HG03045 (cell line): ENCODE results near the gene PPP1R14B.

Experiments used
- ATAC-seq: cut with Tn5 transposase; IDR thresholded peaks from one replicate; pipeline ENCODE4 v1.9.1; 2021; ENCODE audit warnings: mild to moderate bottlenecking, moderate library complexity; ENCODE audit not compliant: unreplicated experiment

The PPP1R14B gene

GRCh38 chr11:64232967-64233315 is 13.8 kb downstream of the PPP1R14B start:
- ATAC-seq = no peak

DNA sequence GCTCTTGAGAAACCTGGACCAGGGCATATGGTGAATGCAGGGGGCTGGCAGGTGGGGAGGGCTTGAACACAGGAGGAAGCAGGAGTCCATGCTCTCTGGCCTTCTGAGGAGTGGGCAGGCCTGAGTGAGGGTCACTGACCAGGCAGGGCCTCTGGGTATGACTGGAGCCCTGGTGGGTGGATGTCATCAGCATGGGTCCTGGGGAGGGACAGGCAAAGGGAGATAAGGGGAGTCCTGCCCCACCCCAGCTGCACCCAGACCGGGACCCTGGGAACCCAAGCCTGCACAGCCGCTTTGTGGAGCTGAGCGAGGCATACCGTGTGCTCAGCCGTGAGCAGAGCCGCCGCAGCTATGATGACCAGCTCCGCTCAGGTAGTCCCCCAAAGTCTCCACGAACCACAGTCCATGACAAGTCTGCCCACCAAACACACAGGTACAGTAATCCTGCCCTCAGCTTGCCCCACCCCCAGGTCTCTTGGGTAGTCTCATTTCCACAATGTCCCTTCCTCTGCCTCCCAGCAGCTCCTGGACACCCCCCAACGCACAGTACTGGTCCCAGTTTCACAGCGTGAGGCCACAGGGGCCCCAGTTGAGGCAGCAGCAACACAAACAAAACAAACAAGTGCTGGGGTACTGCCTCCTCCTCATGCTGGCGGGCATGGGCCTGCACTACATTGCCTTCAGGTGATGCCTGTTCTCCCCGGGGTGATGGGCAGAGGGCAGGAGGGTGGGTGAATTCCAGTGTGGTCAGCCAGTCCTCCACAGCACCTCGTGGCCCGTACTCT is 14.4 kb downstream of the PPP1R14B start:
- ATAC-seq = no peak

DNA sequence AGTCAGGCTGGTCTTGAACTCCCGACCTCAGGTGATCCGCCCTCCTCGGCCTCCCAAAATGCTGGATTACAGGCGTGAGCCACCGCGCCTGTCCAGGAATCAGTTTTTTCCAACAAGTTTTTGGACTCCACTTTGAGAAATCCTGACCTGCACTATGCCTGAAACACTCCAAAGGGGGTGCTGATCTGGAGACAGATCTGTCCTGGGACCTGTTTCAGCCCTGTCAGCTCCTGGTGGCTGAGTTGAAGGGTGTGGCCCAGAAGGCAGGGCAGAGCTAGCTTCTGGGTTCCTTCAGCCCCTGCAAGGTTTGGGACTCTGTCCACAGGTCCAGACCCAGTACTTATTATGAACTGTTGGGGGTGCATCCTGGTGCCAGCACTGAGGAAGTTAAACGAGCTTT is 15.2 kb downstream of the PPP1R14B start:
- ATAC-seq = no peak

DNA sequence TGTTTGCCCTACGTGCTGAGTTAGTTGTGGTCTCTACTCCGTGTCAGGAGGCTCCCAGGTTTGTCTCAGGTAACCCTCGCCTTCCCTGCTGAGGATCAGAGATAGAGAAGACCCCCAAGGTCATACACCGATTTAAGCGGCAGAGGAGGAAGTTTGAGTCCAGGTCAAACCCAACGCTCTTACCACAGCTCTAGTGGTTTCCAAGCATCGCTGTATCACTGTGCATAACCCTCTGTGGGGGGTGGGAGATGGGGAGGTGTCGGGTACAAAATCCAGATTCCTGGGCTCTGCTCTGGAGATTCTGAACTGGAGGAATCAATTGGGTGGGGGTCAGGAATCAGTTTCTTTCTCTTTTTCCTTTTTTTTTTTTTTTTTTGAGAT is 15.8 kb downstream of the PPP1R14B start:
- no peak for ATAC-seq

DNA sequence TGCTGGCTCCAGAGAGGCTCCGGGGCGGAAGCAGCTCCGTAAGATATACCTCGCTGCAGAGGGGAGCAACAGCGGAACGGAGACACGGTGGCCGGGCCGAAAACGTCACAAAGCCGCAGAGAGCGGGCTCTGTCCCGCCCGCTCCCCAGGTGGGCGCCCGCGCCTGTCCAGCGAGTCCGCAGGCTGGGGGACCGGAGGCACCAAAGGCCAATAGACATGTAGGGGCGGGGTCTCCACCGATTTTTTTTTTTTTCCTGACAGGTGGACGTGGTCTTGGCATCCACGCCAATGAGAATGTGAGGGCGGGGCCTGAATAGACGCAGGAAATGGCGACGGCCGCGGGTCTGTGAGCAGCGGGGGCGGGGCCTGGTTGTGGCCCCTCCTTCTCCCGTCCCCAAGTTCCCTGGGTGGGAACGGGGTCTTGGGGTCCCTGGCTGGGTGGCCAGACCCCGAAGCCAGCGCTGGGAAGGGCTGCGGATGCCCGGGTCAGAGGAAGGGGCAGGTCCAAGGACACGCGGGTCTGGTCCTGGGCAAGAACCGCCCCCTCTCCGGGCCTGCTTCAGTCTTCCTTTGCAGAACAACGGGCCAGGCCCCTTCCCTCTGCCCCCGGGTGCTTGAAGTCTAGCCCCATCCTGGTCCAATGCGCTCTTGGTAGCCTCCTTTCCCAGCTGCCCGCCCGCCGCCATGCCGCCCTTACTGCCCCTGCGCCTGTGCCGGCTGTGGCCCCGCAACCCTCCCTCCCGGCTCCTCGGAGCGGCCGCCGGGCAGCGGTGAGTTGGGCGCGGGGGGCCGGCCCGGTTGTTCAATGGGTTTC is 16.4 kb downstream of the PPP1R14B start, which contains the start of gene DNAJC4:
DNAJC4 (plus strand) TSS at position 378 of the 814 bp plus-strand sequence; CDS start at position 685, 307 bp downstream.
- peak; percentile 39 for ATAC-seq

DNA sequence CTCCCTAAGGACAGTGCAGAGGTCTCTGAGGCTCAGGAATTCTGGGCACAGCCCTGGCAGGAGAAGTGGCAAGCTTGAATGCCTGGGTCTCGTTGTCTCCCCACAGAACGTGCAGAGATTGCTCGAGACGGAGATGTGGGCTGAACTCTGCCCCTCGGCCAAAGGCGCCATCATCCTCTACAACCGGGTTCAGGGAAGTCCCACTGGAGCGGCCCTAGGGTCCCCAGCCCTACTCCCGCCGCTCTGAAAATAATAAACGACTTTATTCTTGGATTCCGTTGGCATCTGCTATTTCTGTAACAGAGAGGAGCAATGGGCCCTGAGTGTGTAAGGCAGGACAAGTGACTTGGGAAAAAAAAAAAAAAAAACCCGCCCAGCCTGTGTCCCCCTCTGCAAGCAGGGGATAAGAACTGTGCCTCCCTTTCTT is 17.0 kb downstream of the PPP1R14B start:
- ATAC-seq = no peak

- ATAC-seq = no peak
Observed at GRCh38 chr11:64229090-64229743, 17.5 kb downstream of the PPP1R14B start.

- ATAC-seq = no peak
Observed at GRCh38 chr11:64227405-64227956, 19.3 kb downstream of the PPP1R14B start.

DNA sequence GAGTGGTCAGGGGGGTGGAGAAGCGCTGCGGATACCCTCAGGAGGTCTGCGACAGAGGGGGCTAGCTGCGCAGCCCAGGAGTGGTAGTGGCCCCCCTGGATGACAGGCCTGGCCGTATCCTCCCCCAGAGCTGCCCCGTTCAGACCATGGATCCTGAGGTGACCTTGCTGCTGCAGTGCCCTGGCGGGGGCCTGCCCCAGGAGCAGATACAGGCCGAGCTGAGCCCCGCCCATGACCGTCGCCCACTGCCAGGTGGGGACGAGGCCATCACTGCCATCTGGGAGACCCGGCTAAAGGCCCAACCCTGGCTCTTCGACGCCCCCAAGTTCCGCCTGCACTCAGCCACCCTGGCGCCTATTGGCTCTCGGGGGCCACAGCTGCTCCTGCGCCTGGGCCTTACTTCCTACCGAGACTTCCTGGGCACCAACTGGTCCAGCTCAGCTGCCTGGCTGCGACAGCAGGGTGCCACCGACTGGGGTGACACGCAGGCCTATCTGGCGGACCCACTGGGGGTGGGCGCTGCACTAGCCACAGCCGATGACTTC is 20.2 kb downstream of the PPP1R14B start:
- ATAC-seq = peak; percentile 27

GRCh38 chr11:64225608-64226506 is 20.9 kb downstream of the PPP1R14B start, which contains the start of the genes NUDT22 and TRPT1:
Gene NUDT22, plus strand, starts transcription at chr11:64226274. Its CDS starts 379 bp downstream, at chr11:64226653.
Gene TRPT1, minus strand, starts transcription at chr11:64226186. Its CDS starts 326 bp downstream, at chr11:64225860.
- ATAC-seq = peak; percentile 41

- no peak for ATAC-seq
Observed at GRCh38 chr11:64224891-64225607, 21.7 kb downstream of the PPP1R14B start.

DNA sequence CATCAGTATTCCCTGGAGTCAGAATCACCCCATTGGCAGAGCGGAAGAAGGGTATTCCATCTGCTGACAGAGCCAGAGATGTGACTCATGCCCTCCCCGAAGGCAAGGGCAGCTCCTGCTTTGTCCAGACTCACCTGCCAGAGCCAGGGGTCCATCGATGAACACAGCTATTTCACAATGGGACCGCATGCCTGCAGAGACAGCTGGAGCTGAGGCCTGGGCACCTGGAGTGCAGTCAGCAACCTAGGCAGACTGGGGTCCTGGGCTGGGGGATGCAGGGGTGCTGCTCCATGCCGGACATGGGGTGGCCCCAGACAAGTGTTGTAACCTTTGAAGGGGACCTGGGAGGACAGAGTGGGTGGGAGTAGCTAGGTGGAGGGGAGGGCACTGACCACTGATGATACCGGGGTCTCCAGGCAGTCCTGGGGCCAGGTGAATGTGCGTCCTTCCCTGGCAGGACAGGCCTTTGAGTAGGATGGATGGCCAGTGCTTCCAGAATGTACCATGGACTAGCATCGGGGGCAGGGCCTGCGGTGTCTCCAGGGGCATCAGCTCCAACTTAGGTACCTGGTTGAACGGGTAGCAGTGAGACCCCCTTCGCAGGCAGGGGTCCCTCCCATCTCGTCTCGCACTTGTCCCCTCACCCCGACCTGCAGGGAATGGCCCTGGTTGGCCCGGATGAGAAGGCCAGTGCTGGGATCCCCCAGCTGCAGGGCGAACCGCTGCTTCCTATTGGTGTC is 22.4 kb downstream of the PPP1R14B start:
- ATAC-seq = no peak

GRCh38 chr11:64223001-64223651 is 23.6 kb downstream of the PPP1R14B start:
- no peak for ATAC-seq

GRCh38 chr11:64222651-64223000 is 24.1 kb downstream of the PPP1R14B start:
- no peak for ATAC-seq

DNA sequence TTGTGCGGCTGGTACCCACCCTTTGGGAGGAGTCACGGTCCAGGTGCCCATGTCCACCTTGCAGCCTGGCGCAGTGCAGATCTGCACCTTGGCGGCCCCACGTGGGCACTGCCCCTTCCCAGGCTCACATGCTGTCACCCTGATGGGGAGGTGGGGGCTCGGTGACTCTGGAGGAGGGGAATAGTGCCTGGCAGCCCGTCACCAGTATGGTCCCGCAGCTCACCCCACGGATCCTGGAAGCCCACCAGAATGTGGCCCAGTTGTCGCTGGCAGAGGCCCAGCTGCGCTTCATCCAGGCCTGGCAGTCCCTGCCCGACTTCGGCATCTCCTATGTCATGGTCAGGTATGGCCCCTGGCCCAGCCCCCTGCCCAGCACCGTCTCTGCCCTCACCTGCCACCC is 25.9 kb downstream of the PPP1R14B start:
- no peak for ATAC-seq

DNA sequence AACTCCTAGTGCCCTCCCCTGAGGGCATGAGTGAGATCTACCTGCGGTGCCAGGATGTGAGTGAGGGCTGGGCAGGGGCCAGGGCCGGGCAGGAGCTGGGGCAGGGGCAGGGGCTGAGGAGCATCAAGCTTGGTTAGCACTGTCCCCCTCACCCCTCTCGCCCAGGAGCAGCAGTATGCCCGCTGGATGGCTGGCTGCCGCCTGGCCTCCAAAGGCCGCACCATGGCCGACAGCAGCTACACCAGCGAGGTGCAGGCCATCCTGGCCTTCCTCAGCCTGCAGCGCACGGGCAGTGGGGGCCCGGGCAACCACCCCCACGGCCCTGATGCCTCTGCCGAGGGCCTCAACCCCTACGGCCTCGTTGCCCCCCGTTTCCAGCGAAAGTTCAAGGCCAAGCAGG is 26.5 kb downstream of the PPP1R14B start:
- no peak for ATAC-seq

DNA sequence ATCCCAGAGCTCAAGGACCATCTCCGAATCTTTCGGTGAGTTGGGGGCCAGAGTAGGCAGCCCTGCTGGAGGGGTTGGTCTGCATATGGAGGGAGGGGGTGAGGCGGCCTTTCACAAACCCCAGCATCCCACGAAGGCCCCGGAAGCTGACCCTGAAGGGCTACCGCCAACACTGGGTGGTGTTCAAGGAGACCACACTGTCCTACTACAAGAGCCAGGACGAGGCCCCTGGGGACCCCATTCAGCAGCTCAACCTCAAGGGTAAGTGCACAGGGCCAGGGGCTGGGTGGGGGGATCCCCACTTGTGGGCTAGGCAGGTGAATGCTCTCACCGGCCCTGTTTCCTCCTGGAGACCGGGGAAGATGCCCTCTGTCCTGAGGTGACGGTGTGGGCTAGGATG is 27.0 kb downstream of the PPP1R14B start:
- ATAC-seq = no peak

- ATAC-seq = no peak
Observed at GRCh38 chr11:64219354-64219684, 27.4 kb downstream of the PPP1R14B start.
